Endothelial cell of hepatic sinusoid (primary cell): ENCODE measurements around the gene FYTTD1.

Source experiments
- in situ Hi-C: cut with HindIII; loops from 2 replicates; pipeline ENCODE4 v1.10.0; 2017; ENCODE audit warnings: low sequenced_read_pairs

Gene FYTTD1

GRCh38 chr3:197791113-197791891 is 41.6 kb downstream of the FYTTD1 start, which contains the start of gene LRCH3:
Gene LRCH3, plus strand, starts transcription at chr3:197791254. Its CDS starts 25 bp downstream, at chr3:197791279.
- in situ Hi-C loops = no loop called here

- in situ Hi-C loops = no loop called here
These were observed 42.4 kb downstream of the FYTTD1 start for GRCh38 chr3:197791892-197792647.

GRCh38 chr3:197793247-197793646 is 43.6 kb downstream of the FYTTD1 start:
- in situ Hi-C loops = no loop called here

- in situ Hi-C loops = no loop called here
These were observed 44.4 kb downstream of the FYTTD1 start for GRCh38 chr3:197794115-197794514.

- in situ Hi-C loops = no loop called here
These were observed 45.5 kb downstream of the FYTTD1 start for GRCh38 chr3:197795200-197795599.

- in situ Hi-C loops = no loop called here
These were observed 46.4 kb downstream of the FYTTD1 start for GRCh38 chr3:197796087-197796486.

- in situ Hi-C loops = no loop called here
These were observed 49.2 kb downstream of the FYTTD1 start for GRCh38 chr3:197798863-197799262.

- in situ Hi-C loops = no loop called here
These were observed 50.7 kb downstream of the FYTTD1 start for GRCh38 chr3:197800379-197800778.

- in situ Hi-C loops = no loop called here
These were observed 52.5 kb downstream of the FYTTD1 start for GRCh38 chr3:197801891-197802778.

- in situ Hi-C loops = no loop called here
These were observed 53.2 kb downstream of the FYTTD1 start for GRCh38 chr3:197802779-197803459.

- in situ Hi-C loops = no loop called here
These were observed 54.8 kb downstream of the FYTTD1 start for GRCh38 chr3:197804511-197804910.

GRCh38 chr3:197807969-197808587 is 58.4 kb downstream of the FYTTD1 start:
- in situ Hi-C loops = no loop called here

GRCh38 chr3:197809356-197810020 is 59.8 kb downstream of the FYTTD1 start:
- in situ Hi-C loops = no loop called here

GRCh38 chr3:197810901-197811300 is 61.2 kb downstream of the FYTTD1 start:
- in situ Hi-C loops = no loop called here

GRCh38 chr3:197811343-197811742 is 61.7 kb downstream of the FYTTD1 start:
- in situ Hi-C loops = no loop called here

- in situ Hi-C loops = no loop called here
These were observed 64.7 kb downstream of the FYTTD1 start for GRCh38 chr3:197814372-197814771.

GRCh38 chr3:197820550-197821335 is 71.1 kb downstream of the FYTTD1 start:
- in situ Hi-C loops = no loop called here

GRCh38 chr3:197829397-197830045 is 79.8 kb downstream of the FYTTD1 start:
- in situ Hi-C loops = no loop called here
